ENCODE results near the gene FAM50A.
"Not testable (repeated sequence)": the region's sequence is repeated elsewhere in the genome, so short reads cannot be mapped to it uniquely, and the experiment has no call there.

The FAM50A gene

GRCh38 chrX:154443992-154444754 lies at the start of gene FAM50A:
TSS of gene FAM50A (plus strand) at chrX:154444141. CDS start at chrX:154444236, 95 bp downstream.
- peak; percentile 66 for DNase-seq (ENCODE audit: low spot score)

GRCh38 chrX:154396363-154396762 lies 47.6 kb upstream of the FAM50A start:
- DNase-seq (ENCODE audit: low spot score): not testable (repeated sequence)

- DNase-seq (ENCODE audit: low spot score): peak; percentile 65
Observed at GRCh38 chrX:154396973-154397887, 46.7 kb upstream of the FAM50A start.

GRCh38 chrX:154397888-154398667 lies 45.9 kb upstream of the FAM50A start, which contains the start of gene RPL10:
TSS of gene RPL10 (plus strand) at chrX:154398377. CDS start at chrX:154398520, 143 bp downstream.
- peak; percentile 92 for DNase-seq (ENCODE audit: low spot score)

GRCh38 chrX:154398668-154399526 lies 45.0 kb upstream of the FAM50A start:
- DNase-seq (ENCODE audit: low spot score): peak; percentile 60

- DNase-seq (ENCODE audit: low spot score): no peak
Observed at GRCh38 chrX:154399527-154400368, 44.2 kb upstream of the FAM50A start.

GRCh38 chrX:154400369-154400817 lies 43.5 kb upstream of the FAM50A start:
- DNase-seq (ENCODE audit: low spot score): not testable (repeated sequence)

- DNase-seq (ENCODE audit: low spot score): no peak
Observed at GRCh38 chrX:154401045-154401799, 42.7 kb upstream of the FAM50A start.

- no peak for DNase-seq (ENCODE audit: low spot score)
Observed at GRCh38 chrX:154401918-154402621, 41.9 kb upstream of the FAM50A start.

- no peak for DNase-seq (ENCODE audit: low spot score)
Observed at GRCh38 chrX:154402622-154403127, 41.3 kb upstream of the FAM50A start.

- DNase-seq (ENCODE audit: low spot score): no peak
Observed at GRCh38 chrX:154403192-154403591, 40.7 kb upstream of the FAM50A start.

- no peak for DNase-seq (ENCODE audit: low spot score)
Observed at GRCh38 chrX:154403858-154404257, 40.1 kb upstream of the FAM50A start.

- no peak for DNase-seq (ENCODE audit: low spot score)
Observed at GRCh38 chrX:154404625-154405192, 39.2 kb upstream of the FAM50A start.

GRCh38 chrX:154408659-154409221 lies 35.2 kb upstream of the FAM50A start:
- no peak for DNase-seq (ENCODE audit: low spot score)

GRCh38 chrX:154409222-154409871 lies 34.6 kb upstream of the FAM50A start, which contains the start of gene DNASE1L1:
TSS of gene DNASE1L1 (minus strand) at chrX:154409254. CDS start at chrX:154405568, 3,686 bp downstream.
- DNase-seq (ENCODE audit: low spot score): peak; percentile 79

GRCh38 chrX:154411981-154412340 lies 32.0 kb upstream of the FAM50A start:
- DNase-seq (ENCODE audit: low spot score): no peak

- DNase-seq (ENCODE audit: low spot score): no peak
Observed at GRCh38 chrX:154412468-154412867, 31.5 kb upstream of the FAM50A start.

All from LoVo (cell line).